ENCODE data around the gene TCEA2. TPM values are rescaled to one million over a fixed set of nuclear protein-coding genes. Genes with fewer than 3 reads are reported as not detected.

Gene TCEA2
- total and polyA plus RNA-seq, 2 of the 13 experiments (the other 11 are each of a cell fraction or from before 2014, with no cell fraction given), result 28.1 to 33.7 TPM

Small RNA genes lying within 50 kb of the gene (microRNA-seq; reads per million reads assigned to microRNA genes)
- not detected for gene MIR6813

Small RNA genes lying within 50 kb of the gene (small RNA-seq; reads per million reads assigned to genes)
- gene AL355803.1 (ENCODE audit: insufficient read depth in 2 of 3, insufficient read length in 3 of 3, low read depth in 2 of 3, low replicate concordance in 1 of 3) (0 reads per million in 3 experiments), gene MIR6813 (ENCODE audit: insufficient read depth in 2 of 3, insufficient read length in 3 of 3, low read depth in 2 of 3, low replicate concordance in 1 of 3) (0 reads per million in 3 experiments)

Other genes with a start within 250 kb of the TCEA2 start
- 10.9 and 13.5 TPM in 2 replicates for gene ZBTB46, start 231.9 kb upstream of the TCEA2 start, total RNA-seq (2016; rRNA removed; fragmentation: Illumina TruSeq; extraction: Trizol)
- 1.6 and 2.7 TPM in 2 replicates for gene ZBTB46, start 231.9 kb upstream of the TCEA2 start, polyA plus RNA-seq (2011; rRNA removed)
- not detected in 2 replicates for gene ABHD16B, start 201.7 kb upstream of the TCEA2 start, total RNA-seq (2016; rRNA removed; fragmentation: Illumina TruSeq; extraction: Trizol)
- gene ABHD16B, start 201.7 kb upstream of the TCEA2 start, polyA plus RNA-seq (2011; rRNA removed), result not detected in 2 replicates
- 156 and 187 TPM in 2 replicates for gene TPD52L2, start 197.9 kb upstream of the TCEA2 start, total RNA-seq (2016; rRNA removed; fragmentation: Illumina TruSeq; extraction: Trizol)
- 184 and 198 TPM in 2 replicates for gene TPD52L2, start 197.9 kb upstream of the TCEA2 start, polyA plus RNA-seq (2011; rRNA removed)
- 54.3 and 64.5 TPM in 2 replicates for gene DNAJC5, start 168.1 kb upstream of the TCEA2 start, total RNA-seq (2016; rRNA removed; fragmentation: Illumina TruSeq; extraction: Trizol)
- gene DNAJC5, start 168.1 kb upstream of the TCEA2 start, polyA plus RNA-seq (2011; rRNA removed), result 42.8 and 51.8 TPM in 2 replicates
- gene UCKL1, start 106.8 kb upstream of the TCEA2 start, total RNA-seq (2016; rRNA removed; fragmentation: Illumina TruSeq; extraction: Trizol), result 48.0 and 50.2 TPM in 2 replicates
- gene UCKL1, start 106.8 kb upstream of the TCEA2 start, polyA plus RNA-seq (2011; rRNA removed), result 126 and 168 TPM in 2 replicates
- 22.0 and 30.6 TPM in 2 replicates for gene ZNF512B, start 93.3 kb upstream of the TCEA2 start, total RNA-seq (2016; rRNA removed; fragmentation: Illumina TruSeq; extraction: Trizol)
- gene ZNF512B, start 93.3 kb upstream of the TCEA2 start, polyA plus RNA-seq (2011; rRNA removed), result 11.5 and 16.4 TPM in 2 replicates
- gene SAMD10, start 83.6 kb upstream of the TCEA2 start, total RNA-seq (2016; rRNA removed; fragmentation: Illumina TruSeq; extraction: Trizol), result 5.1 and 6.1 TPM in 2 replicates
- gene SAMD10, start 83.6 kb upstream of the TCEA2 start, polyA plus RNA-seq (2011; rRNA removed), result 11.0 and 11.8 TPM in 2 replicates
- gene PRPF6, start 82.1 kb upstream of the TCEA2 start, total RNA-seq (2016; rRNA removed; fragmentation: Illumina TruSeq; extraction: Trizol), result 101 and 127 TPM in 2 replicates
- gene PRPF6, start 82.1 kb upstream of the TCEA2 start, polyA plus RNA-seq (2011; rRNA removed), result 63.7 and 65.3 TPM in 2 replicates
- gene C20orf204, start 27.0 kb upstream of the TCEA2 start, total RNA-seq (2016; rRNA removed; fragmentation: Illumina TruSeq; extraction: Trizol), result 36.8 and 80.0 TPM in 2 replicates
- gene C20orf204, start 27.0 kb upstream of the TCEA2 start, polyA plus RNA-seq (2011; rRNA removed), result 22.1 and 27.2 TPM in 2 replicates
- 1.3 and 1.9 TPM in 2 replicates for gene SOX18, start 13.6 kb upstream of the TCEA2 start, total RNA-seq (2016; rRNA removed; fragmentation: Illumina TruSeq; extraction: Trizol)
- gene SOX18, start 13.6 kb upstream of the TCEA2 start, polyA plus RNA-seq (2011; rRNA removed), result 1.6 and 2.0 TPM in 2 replicates
- gene RGS19, start 16.3 kb downstream of the TCEA2 start, total RNA-seq (2016; rRNA removed; fragmentation: Illumina TruSeq; extraction: Trizol), result 10.2 and 10.7 TPM in 2 replicates
- gene RGS19, start 16.3 kb downstream of the TCEA2 start, polyA plus RNA-seq (2011; rRNA removed), result 11.9 and 14.7 TPM in 2 replicates
- 0.27 and 0.35 TPM in 2 replicates for gene OPRL1, start 16.9 kb downstream of the TCEA2 start, total RNA-seq (2016; rRNA removed; fragmentation: Illumina TruSeq; extraction: Trizol)
- gene OPRL1, start 16.9 kb downstream of the TCEA2 start, polyA plus RNA-seq (2011; rRNA removed), result 0.71 and 0.77 TPM in 2 replicates
- gene LKAAEAR1, start 21.2 kb downstream of the TCEA2 start, total RNA-seq (2016; rRNA removed; fragmentation: Illumina TruSeq; extraction: Trizol), result not detected in 2 replicates
- not detected in 2 replicates for gene LKAAEAR1, start 21.2 kb downstream of the TCEA2 start, polyA plus RNA-seq (2011; rRNA removed)
- not detected in 2 replicates for gene NPBWR2, start 44.4 kb downstream of the TCEA2 start, total RNA-seq (2016; rRNA removed; fragmentation: Illumina TruSeq; extraction: Trizol)
- not detected in 2 replicates for gene NPBWR2, start 44.4 kb downstream of the TCEA2 start, polyA plus RNA-seq (2011; rRNA removed)
- 0.42 and 0.58 TPM in 2 replicates for gene MYT1, start 101.3 kb downstream of the TCEA2 start, total RNA-seq (2016; rRNA removed; fragmentation: Illumina TruSeq; extraction: Trizol)
- 2.5 and 3.2 TPM in 2 replicates for gene MYT1, start 101.3 kb downstream of the TCEA2 start, polyA plus RNA-seq (2011; rRNA removed)
- 47.0 and 50.5 TPM in 2 replicates for gene PCMTD2, start 192.6 kb downstream of the TCEA2 start, total RNA-seq (2016; rRNA removed; fragmentation: Illumina TruSeq; extraction: Trizol)
- 66.3 and 76.9 TPM in 2 replicates for gene PCMTD2, start 192.6 kb downstream of the TCEA2 start, polyA plus RNA-seq (2011; rRNA removed)